Neuronal stem cell (in vitro differentiated cells): ENCODE measurements around the gene CASZ1.

Experiments used
- DNase-seq: peaks from one replicate; pipeline ENCODE4 v3.0.0-alpha.2; 2013; ENCODE audit warnings: low spot score
- H2AFZ ChIP-seq: one replicate; pipeline ENCODE4 v1.6.1; 2013; ENCODE audit warnings: mild to moderate bottlenecking, low read length, inconsistent platforms
- H2AK5ac ChIP-seq: 2 replicates; pipeline ENCODE4 v1.6.1; 2013; ENCODE audit warnings: low read depth, mild to moderate bottlenecking, inconsistent platforms, low read length, moderate library complexity, mixed read lengths
- H2BK120ac ChIP-seq: 2 replicates; pipeline ENCODE4 v1.6.1; 2013; ENCODE audit warnings: low read depth, mild to moderate bottlenecking, inconsistent platforms, low read length, moderate library complexity, mixed read lengths
- H2BK12ac ChIP-seq: one replicate; pipeline ENCODE4 v1.6.1; 2013; ENCODE audit warnings: low read length, inconsistent platforms
- H2BK15ac ChIP-seq: 2 replicates; pipeline ENCODE4 v1.6.1; 2013; ENCODE audit warnings: mild to moderate bottlenecking, low read length, inconsistent platforms, mixed read lengths
- H2BK5ac ChIP-seq: one replicate; pipeline ENCODE4 v1.6.1; 2013; ENCODE audit warnings: inconsistent platforms, mild to moderate bottlenecking, low read length, moderate library complexity
- H3K14ac ChIP-seq: one replicate; pipeline ENCODE4 v1.6.1; 2013; ENCODE audit warnings: low read length, inconsistent platforms
- H3K18ac ChIP-seq: 2 replicates; pipeline ENCODE4 v1.6.1; 2013; ENCODE audit warnings: low read length, inconsistent platforms
- H3K23ac ChIP-seq: 2 replicates; pipeline ENCODE4 v1.6.1; 2013; ENCODE audit warnings: low read depth, mild to moderate bottlenecking, mixed read lengths, low read length, inconsistent platforms; ENCODE audit not compliant: poor library complexity
- H3K27ac ChIP-seq: replicated peaks from 3 replicates; pipeline ENCODE4 v1.5.1; 2013; ENCODE audit warnings: low read length, inconsistent platforms
- H3K27me3 ChIP-seq, 3 experiments: 2 replicates each; pipeline ENCODE4 v1.6.1; 2013; ENCODE audit warnings: low read length in 3 of 3, mild to moderate bottlenecking in 2 of 3, inconsistent platforms in 1 of 3, low read depth in 1 of 3, mixed read lengths in 1 of 3, moderate library complexity in 1 of 3; ENCODE audit not compliant: control insufficient read depth in 3 of 3, insufficient read depth in 3 of 3
- H3K36me3 ChIP-seq, 2 donors: replicated peaks in 1 of 2; 2 replicates each; pipeline ENCODE4 v1.6.1; 2013; ENCODE audit warnings: low read length in 2 of 2; ENCODE audit not compliant: control insufficient read depth in 2 of 2, insufficient read depth in 2 of 2
- H3K4ac ChIP-seq: 2 replicates; pipeline ENCODE4 v1.6.1; 2013; ENCODE audit warnings: inconsistent platforms, mild to moderate bottlenecking, low read length, moderate library complexity
- H3K4me1 ChIP-seq, 2 donors: 1 replicate in 1 of 2; 2 replicates in 1 of 2; pipeline ENCODE4 v1.6.1; 2013; ENCODE audit warnings: low read length in 2 of 2, low read depth in 1 of 2; ENCODE audit not compliant: control insufficient read depth in 2 of 2, insufficient read depth in 1 of 2
- H3K4me2 ChIP-seq: one replicate; pipeline ENCODE4 v1.6.1; 2013; ENCODE audit warnings: mild to moderate bottlenecking, low read length, inconsistent platforms; ENCODE audit not compliant: insufficient read depth, poor library complexity, severe bottlenecking
- H3K4me3 ChIP-seq, 2 donors: 2 replicates each; pipeline ENCODE4 v1.5.1; 2013; ENCODE audit warnings: low read length in 2 of 2, mild to moderate bottlenecking in 2 of 2, inconsistent platforms in 1 of 2, moderate library complexity in 1 of 2
- H3K79me1 ChIP-seq: one replicate; pipeline ENCODE4 v1.6.1; 2013; ENCODE audit warnings: low read depth, mild to moderate bottlenecking, inconsistent platforms, low read length, moderate library complexity
- H3K9ac ChIP-seq: one replicate; pipeline ENCODE4 v1.6.1; 2013; ENCODE audit warnings: mild to moderate bottlenecking, low read depth, low read length, inconsistent platforms; ENCODE audit not compliant: poor library complexity
- H3K9me3 ChIP-seq, 2 donors: replicated peaks in 1 of 2; 2 replicates each; pipeline versions ENCODE3 to v1.6.1; 2013; ENCODE audit warnings: low read length in 2 of 2, mild to moderate bottlenecking in 2 of 2, inconsistent platforms in 1 of 2, low read depth in 1 of 2, mixed read lengths in 1 of 2, moderate library complexity in 1 of 2; ENCODE audit not compliant: control insufficient read depth in 2 of 2, insufficient read depth in 1 of 2
- H4K8ac ChIP-seq: one replicate; pipeline ENCODE4 v1.6.1; 2013; ENCODE audit warnings: low read depth, mild to moderate bottlenecking, inconsistent platforms, low read length, moderate library complexity
- H4K91ac ChIP-seq: one replicate; pipeline ENCODE4 v1.6.1; 2013; ENCODE audit warnings: low read length, low read depth, mild to moderate bottlenecking, inconsistent platforms; ENCODE audit not compliant: poor library complexity
- WGBS, 2 donors: extraction: QIAGEN DNeasy Blood & Tissue Kit; methylation state at CpG; one replicate each; pipeline ENCODE4 v1.1.7; 2013; ENCODE audit warnings: missing lambda C conversion rate in 2 of 2, mixed read lengths in 1 of 2; ENCODE audit not compliant: insufficient read length in 2 of 2, insufficient replicate concordance in 1 of 2; ENCODE audit errors: extremely low coverage in 2 of 2; 5-methylcytosine and 5-hydroxymethylcytosine counted together

CASZ1 gene

GRCh38 chr1:10615332-10615731 lies 181.1 kb downstream of the CASZ1 start:
- Histone ChIP-seq H2AK5ac (no peak overlapping the region), H2BK5ac (no peak overlapping the region), H3K4me3 (no peak overlapping the region), H2BK12ac (no peak overlapping the region), H3K9me3 (no peaks in the 10 kb centered on the region), H3K27me3 (no peaks in the 10 kb centered on the region), H4K91ac (no peak overlapping the region), H3K4me2 (no peak overlapping the region), H3K14ac (no peak overlapping the region), H3K4ac (no peak overlapping the region), H3K79me1 (no peaks in the 10 kb centered on the region), H3K23ac (no peak overlapping the region), H3K4me1 (peaks cover 3 to 6% of the 10 kb centered on the region in 2 donors), H3K18ac (no peak overlapping the region), H3K36me3 (peaks cover 0 to 4% of the 10 kb centered on the region in 2 donors), H2BK120ac (no peak overlapping the region), H4K8ac (no peak overlapping the region), H3K9ac (no peak overlapping the region), H2AFZ (no peak overlapping the region), H3K27ac (no peak overlapping the region), H2BK15ac (no peak overlapping the region)
- no peak for DNase-seq
- WGBS, 2 donors = no CpG with 5 or more reads among the region's 13 CpGs

DNA sequence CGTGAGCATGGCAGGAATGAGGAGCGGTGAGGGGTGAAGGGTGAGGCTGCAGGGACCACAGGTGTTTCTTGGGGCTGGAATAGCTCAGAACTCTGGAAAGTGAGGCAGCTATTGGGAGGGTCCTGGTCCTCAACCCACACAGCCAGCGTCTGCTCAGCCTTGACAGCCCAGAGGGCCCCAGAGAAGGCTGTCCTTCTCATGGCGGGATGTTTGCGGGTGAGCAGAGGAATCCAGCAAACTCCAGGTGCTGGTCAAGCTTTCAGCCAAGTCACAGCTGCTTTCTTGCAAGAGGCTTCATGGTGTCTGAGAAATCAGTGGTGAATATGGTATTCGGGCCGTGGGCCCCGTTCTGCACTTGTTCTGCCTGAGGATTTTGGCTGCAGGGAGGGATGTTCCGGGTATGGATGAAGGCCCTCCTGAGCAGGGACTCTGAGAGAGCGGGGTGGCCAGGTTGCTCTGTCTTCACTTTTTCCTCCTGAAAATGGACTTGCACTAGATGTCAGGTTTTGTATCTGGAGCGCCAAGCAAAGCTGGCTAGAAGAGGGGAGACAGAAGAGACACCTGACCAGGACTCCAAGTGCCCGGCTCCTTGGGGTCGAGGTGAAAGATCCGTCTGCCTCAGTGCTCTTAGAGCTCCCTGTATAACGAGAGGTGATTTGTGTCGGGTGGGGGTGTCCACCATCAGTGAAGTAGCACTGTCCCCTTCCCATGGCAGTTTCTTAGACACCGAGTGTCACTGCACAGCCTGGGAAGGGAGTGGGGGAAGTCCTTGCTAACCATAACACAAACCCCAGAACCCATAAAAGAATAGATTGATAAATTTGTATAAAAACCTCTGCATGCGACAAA lies 181.8 kb downstream of the CASZ1 start:
- no peak for DNase-seq
- WGBS, 2 donors = no CpG with 5 or more reads among the region's 18 CpGs
- no peaks in the 10 kb centered on the region for H3K79me1 ChIP-seq
- H3K27ac ChIP-seq = no peak overlapping the region
- peaks cover 0 to 4% of the 10 kb centered on the region in 2 donors for H3K36me3 ChIP-seq
- H3K14ac ChIP-seq = no peak overlapping the region
- no peak overlapping the region for H2AK5ac ChIP-seq
- H2BK5ac ChIP-seq = no peak overlapping the region
- H2BK12ac ChIP-seq = no peak overlapping the region
- H3K4me2 ChIP-seq = no peak overlapping the region
- no peak overlapping the region for H3K23ac ChIP-seq
- H2AFZ ChIP-seq = no peak overlapping the region
- H2BK120ac ChIP-seq = no peak overlapping the region
- H3K27me3 ChIP-seq = no peaks in the 10 kb centered on the region
- no peak overlapping the region for H3K4ac ChIP-seq
- no peaks in the 10 kb centered on the region for H3K9me3 ChIP-seq
- H4K91ac ChIP-seq = no peak overlapping the region
- no peak overlapping the region for H3K4me3 ChIP-seq
- H3K4me1 ChIP-seq = peaks cover 3 to 6% of the 10 kb centered on the region in 2 donors
- H4K8ac ChIP-seq = no peak overlapping the region
- H3K9ac ChIP-seq = no peak overlapping the region
- no peak overlapping the region for H3K18ac ChIP-seq
- H2BK15ac ChIP-seq = no peak overlapping the region

GRCh38 chr1:10613861-10614260 lies 182.6 kb downstream of the CASZ1 start:
- Histone ChIP-seq H3K14ac (no peak overlapping the region), H3K4me2 (no peak overlapping the region), H3K23ac (no peak overlapping the region), H3K27me3 (no peaks in the 10 kb centered on the region), H2AFZ (no peak overlapping the region), H3K4ac (no peak overlapping the region), H2BK5ac (no peak overlapping the region), H4K8ac (no peak overlapping the region), H3K4me1 (peaks cover 3 to 4% of the 10 kb centered on the region in 2 donors), H3K36me3 (peaks cover 0 to 4% of the 10 kb centered on the region in 2 donors), H3K18ac (no peak overlapping the region), H2BK120ac (no peak overlapping the region), H3K4me3 (no peak overlapping the region), H4K91ac (no peak overlapping the region), H2BK15ac (no peak overlapping the region), H2BK12ac (no peak overlapping the region), H3K9ac (no peak overlapping the region), H3K79me1 (no peaks in the 10 kb centered on the region), H3K27ac (no peak overlapping the region), H2AK5ac (no peak overlapping the region), H3K9me3 (no peaks in the 10 kb centered on the region)
- WGBS, 2 donors = no CpG with 5 or more reads among the region's 8 CpGs
- no peak for DNase-seq

DNA sequence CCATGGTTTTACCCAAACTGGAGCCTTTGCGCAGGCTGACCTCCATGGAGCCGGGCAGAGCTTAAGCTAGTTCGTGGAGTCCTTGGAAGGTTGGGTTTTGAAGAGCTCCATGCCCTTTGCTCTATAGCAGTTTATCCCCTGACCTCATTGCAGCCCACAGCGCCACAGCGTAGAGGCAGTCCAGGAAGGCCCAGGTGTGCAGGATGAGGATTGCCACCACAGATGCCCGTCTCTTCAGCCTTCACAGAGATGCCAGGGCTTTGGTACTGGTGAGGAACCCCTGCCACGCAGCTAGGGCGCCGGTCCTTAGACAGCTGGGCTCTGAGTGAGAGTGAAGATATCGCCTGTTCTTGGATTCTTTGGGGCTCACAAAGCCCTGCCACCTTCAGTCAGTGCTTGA lies 183.1 kb downstream of the CASZ1 start:
- Histone ChIP-seq H3K4me1 (peaks cover 3 to 4% of the 10 kb centered on the region in 2 donors), H4K91ac (no peak overlapping the region), H3K79me1 (no peaks in the 10 kb centered on the region), H3K18ac (no peak overlapping the region), H2BK12ac (no peak overlapping the region), H3K4me2 (no peak overlapping the region), H3K36me3 (peaks cover 0 to 4% of the 10 kb centered on the region in 2 donors), H2BK120ac (no peak overlapping the region), H3K4me3 (no peak overlapping the region), H2AK5ac (no peak overlapping the region), H3K4ac (no peak overlapping the region), H3K27me3 (no peaks in the 10 kb centered on the region), H3K14ac (no peak overlapping the region), H4K8ac (no peak overlapping the region), H3K9ac (peak overlapping the region; percentile 2), H2AFZ (no peak overlapping the region), H3K9me3 (no peaks in the 10 kb centered on the region), H2BK15ac (no peak overlapping the region), H2BK5ac (no peak overlapping the region), H3K27ac (no peak overlapping the region), H3K23ac (no peak overlapping the region)
- no peak for DNase-seq
- no CpG with 5 or more reads among the region's 10 CpGs for WGBS, 2 donors
